GM04503 (cell line): ENCODE data around the gene MUC13.

Experiments used
- DNase-seq: peaks from one replicate; pipeline ENCODE4 v3.0.0-alpha.2; 2012; ENCODE audit warnings: low read depth

The MUC13 gene

DNA sequence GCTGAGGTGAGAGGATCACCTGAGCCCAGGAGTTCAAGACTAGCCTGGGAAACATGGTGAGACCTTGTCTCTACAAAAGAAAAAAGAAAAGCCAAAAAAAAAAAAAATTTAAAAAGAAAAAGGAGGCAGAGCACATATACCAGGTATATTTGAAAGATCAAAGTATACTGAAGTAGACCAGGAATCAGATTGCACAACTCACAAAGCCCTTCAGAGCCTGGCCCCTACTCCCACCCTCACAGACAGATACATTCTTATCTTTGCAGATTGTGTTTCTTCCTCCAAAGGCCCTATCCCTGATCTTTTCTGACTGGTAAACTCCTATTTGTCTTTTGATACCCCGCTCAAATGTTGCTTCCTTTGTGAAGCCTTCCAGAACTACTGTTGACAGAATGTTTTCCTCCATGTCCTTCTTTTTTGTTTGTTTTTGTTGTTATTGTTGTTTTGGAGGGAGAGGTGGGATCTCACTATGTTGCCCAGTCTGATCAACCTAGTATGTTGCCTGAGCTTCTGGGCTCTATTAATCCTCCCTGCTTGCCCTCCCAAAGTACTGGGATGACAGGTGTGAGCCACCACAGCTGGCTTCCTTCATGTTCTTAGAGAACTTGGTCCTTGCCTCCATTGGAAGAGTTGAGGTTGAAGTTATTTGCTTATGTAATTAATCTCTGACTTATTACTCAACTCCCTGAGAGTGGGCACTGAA, 37.6 kb downstream of the MUC13 start:
- no peak for DNase-seq

DNA sequence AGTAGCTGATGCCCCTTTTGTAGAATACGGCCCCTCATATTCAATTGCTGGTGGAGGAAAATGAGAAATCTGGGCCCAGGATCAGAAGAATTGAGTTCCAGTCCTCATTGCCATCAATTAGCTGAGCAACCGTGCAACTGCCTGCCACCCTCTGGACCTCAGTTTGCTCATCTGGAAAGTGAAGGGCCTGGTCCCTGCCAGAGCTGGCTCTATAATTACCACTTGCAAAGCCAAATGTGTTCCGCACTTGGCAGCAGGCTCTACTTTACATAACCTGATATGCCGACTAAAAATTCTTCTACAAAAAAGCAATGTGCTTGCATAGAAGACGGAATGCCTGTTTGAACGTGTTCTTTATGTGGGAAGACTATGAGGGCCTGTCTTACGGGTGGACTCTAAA, 38.8 kb downstream of the MUC13 start:
- DNase-seq = no peak

DNA sequence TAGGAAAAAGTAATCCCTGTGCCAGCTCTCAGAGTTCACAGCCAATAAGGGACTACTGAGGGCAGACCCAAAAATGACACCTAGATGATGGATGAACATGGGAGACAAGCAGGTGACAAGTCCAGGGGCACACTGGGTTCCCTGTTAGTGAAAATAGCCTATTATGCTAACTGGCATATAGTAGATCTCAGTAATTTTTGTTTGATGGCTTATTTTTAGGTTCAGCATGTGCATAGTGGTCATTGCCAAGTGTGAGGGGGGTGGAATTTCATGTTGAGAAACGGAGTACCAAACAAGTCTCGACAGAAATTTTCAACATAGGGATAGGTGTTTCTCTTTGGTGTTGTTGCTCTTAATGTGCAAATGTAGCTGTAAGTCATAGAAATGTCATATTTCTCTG, 41.0 kb downstream of the MUC13 start:
- DNase-seq = no peak

DNA sequence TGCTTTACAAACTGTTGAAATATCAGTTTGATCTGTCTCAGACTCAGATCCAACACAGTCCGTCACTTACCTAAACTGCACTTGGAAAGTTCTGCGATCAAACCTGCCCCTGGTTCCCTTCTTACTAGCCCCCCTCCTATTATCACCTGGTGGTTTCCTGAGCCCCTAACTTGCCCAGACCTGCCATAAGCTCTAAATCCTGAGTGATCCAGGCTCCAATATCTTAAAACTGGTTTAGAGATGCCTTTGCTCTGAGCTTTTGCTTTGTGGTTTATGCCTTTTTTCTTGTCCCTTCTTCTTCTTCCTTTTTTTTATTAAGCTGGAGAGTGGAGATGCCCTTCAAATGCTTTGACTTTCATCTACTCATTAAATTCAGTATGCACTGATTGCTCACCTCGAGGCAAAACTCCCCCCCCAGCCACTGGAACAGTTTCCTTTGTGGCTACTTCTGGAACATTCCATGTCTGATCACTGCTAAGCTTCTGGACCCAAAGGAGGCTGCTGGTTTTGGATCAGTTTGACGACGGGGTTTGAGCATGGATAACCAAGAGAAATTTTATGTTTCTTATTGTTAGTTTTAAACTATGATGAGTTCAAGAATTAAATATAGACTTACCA, 43.9 kb downstream of the MUC13 start:
- no peak for DNase-seq

DNA sequence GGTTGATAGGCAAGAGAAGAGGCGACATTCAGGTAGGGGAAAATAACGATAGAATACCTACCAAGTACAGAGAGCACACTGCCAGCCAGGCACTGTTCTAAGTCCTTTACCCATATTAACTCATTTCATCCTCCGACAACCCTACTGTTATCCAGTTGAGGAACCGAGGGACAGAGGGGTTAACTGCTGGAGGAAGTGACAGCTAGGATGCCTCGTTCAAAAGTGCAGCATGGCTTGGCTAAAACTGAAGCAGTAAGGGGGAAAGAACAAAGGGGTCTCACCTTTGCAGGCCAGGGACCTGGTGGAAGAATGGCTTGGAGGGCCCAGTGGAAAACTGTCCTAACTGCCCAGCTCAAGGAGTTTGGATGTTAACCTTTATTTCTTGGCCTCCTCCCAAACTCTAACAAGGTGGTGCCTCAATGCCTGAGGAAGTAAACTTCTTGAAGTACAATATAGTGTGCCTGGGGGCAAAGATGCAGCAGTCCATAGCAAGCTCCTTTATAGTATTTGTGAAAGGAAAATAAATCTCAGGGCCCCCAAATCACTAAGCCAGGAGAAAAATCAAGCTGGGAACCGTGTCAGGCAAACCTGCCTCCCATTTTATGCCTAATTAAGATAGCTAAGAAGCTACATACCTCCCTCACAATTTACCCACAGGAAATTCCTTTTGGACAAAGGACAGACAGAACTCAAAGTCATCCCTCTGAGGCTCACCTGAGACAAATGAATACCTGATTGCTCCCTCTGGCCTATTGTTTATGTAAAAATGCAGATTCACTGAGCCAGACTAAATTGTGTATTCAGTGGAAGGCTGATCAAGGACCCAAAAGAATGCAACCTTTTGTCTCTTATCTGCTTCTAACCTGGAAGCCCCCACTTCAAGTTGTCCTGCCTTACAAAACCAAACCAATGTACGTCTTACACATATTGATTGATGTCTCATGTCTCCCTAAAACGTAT, 45.8 kb downstream of the MUC13 start:
- DNase-seq = no peak

DNA sequence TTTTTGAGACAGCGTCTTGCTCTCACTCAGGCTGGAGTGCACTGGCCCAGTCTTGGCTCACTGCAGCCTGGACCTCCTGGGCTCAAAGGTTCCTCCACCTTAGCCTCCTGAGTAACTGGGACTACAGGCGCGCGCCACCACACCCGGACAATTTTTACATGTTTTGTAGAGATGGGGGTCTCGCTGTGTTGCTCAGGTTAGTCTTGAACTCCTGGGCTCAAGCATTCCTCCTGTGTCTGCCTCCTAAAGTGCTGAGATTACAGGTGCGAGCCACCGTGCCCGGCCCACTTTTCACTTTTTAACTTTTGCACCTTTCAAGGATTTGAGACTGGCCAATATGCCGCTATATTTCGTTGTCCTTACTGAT, 46.6 kb downstream of the MUC13 start:
- DNase-seq = no peak

DNA sequence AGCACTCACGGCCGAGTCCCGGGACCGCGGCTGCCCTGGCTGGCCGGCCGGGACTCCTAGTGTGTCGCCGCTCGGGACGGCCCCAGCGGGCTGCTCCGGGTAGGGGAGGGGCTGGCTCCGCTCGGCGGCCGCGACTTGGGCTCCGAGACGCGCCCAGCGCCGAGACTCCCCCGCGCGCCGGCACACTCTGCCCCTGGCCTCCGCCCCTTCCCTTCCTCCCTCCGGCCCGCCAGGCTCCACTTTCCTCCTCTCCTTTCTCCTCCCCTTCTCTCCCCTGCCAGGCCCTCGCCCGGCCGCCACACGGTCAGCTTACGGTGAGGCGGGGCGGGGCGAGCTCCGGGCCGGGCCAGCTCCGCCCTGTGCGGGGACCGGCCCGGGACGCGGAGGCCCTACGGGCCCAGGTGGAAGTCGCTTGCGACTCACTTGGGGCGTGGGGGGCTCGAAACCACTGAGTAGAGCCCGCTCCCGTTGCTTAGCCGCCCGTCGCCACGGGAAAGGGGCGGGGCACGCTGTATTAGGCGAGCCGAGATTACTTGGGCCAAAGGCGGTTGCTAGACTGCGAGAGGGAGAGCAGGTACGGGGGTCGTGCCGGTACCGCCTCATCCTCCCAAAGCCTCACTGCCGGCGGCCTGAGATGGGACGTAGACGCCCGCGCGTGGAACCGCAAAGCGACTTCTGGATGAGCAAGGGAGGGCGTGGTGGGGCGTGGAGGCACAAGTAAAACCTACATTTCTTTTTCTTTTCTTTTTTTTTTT, 47.2 kb downstream of the MUC13 start, which contains the start of gene ITGB5:
Gene ITGB5 (minus strand): TSS at position 189 of the 755 bp plus-strand sequence. CDS start 365 bp downstream, outside the sequence.
- peak; percentile 43 for DNase-seq

DNA sequence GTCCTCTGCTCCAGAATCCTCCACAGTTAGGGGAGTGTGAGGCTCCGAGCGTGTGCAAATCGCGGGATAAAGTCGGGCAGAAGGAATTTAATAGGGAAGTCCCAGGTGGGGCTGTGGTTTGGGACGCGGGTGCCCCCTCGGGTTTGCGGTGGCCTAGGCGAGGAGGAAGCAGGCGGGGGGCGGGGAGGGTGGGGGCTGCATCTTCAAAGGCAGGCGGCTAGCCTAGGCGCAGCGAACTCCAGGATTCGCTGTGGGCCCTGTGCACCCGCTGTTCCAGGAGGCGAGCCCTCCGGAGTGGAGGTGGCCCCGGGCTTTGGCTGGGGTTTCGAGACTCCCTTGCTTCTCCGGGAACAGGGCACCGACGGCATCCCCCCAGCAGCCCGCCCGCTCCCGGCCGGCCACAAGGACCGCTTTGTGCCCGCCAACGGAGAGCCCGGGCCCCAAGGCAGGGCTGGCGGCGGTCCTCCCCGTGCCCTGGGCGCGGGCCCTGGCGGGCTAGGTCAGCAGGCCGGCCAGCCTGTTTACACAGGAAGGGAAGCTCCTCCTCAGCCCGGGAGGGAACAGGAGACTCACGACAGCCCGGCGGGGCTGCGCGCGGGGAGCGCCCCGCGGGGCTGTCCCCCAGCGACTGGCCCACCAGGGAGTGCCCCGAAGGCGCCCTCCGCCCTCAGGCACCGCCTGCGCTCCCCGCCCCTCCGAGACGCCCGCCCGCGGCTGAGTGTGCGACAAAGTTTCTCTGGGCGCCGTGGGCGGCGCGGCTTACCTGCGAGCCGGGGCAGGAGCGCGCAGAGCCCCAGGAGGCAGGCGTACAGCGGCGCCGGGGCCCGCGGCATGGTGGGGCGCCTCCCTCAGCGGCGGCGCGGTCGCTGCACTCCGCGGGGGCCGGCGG, 48.1 kb downstream of the MUC13 start:
- no peak for DNase-seq

DNA sequence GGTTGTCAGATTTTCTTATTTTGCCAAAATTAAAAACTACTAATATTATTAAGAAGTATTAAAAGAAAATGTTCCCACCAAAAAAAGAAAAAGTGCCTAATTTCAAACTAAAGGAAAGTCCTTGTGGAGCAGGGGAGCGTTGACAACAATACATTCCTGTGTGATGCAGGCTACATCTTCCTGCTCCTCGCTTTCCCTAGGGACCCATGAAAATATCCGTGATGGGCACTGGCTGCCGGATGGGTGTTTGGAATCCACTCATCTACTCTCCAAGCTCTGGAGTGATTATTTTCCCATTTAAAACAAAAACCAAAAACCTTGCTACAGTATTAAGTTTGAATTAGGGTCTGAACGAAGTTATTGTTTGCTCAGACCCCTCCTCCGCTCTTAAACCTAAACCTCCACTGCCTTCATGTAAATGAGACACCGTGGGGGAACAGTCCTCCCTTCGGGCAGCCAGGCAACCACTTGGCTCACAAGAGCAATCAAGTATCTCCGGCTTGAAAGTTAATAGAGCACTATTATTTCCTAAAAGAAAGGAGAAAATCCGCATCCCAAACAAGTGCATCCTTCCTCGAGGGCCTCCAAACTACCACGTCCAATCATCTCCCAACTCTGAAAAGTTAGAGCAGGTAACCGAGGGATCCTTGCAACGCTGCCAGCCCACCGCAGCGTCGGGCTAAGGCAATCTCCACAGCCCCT, 48.9 kb downstream of the MUC13 start:
- DNase-seq = peak; percentile 61

DNA sequence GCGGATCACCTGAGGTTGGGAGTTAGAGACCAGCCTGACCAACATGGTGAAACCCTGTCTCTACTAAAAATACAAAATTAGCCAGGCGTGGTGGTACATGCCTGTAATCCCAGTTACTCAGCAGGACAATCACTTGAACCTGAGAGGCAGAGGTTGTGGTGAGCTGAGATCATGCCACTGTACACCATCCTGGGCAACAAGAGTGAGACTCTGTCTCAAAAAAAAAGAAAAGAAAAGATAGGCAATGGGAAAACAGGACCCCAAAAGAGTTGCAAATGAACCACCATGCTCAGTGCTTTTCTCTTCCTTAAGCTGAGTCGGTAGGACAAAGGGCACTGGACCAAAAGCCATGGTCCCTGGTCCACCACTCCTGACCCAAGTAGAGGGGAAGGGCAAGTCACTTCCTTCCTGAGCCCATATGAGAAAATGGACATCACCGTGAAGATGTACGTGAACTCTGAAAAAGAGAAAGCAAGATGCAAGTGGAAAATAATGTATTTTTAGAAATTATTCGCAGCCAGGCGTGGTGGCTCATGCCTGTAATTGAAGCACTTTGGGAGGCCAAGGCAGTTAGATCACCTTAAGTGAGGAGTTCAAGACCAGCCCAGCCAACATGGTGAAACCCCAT, 50.0 kb downstream of the MUC13 start:
- no peak for DNase-seq

DNA sequence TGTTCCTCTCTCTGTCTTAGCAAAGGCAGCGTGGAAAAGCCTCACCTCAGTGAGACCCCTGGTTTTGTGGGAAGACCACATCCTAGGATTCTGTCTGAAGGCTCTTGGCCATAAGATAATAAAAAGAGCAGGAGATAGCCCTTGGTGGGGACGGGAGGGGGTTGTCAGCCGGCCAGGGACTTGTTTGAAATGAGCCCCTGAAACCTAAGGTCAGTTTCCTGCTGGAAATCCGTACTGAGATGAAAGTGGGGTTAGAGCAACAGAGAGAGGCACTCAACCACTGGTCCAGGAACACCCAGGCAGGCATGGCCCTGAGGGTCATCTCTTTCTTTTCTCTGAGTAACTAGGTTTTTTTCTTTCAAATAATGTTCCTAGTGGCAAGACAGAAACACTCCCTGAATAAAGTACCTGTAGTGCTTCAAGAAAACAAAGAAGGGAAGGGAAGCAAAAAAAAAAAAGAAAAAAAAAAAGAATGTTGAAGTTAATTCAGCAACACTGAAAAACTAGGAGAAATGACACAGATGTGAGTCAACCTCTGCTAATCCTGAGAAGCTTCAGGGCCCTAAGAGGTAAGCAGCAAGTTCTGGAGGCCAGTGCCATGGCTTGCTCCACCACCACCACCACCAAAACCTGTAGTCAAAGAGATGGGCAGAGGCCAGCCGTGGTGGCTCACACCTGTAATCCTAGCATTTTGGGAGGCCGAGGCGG, 50.6 kb downstream of the MUC13 start:
- DNase-seq = no peak

DNA sequence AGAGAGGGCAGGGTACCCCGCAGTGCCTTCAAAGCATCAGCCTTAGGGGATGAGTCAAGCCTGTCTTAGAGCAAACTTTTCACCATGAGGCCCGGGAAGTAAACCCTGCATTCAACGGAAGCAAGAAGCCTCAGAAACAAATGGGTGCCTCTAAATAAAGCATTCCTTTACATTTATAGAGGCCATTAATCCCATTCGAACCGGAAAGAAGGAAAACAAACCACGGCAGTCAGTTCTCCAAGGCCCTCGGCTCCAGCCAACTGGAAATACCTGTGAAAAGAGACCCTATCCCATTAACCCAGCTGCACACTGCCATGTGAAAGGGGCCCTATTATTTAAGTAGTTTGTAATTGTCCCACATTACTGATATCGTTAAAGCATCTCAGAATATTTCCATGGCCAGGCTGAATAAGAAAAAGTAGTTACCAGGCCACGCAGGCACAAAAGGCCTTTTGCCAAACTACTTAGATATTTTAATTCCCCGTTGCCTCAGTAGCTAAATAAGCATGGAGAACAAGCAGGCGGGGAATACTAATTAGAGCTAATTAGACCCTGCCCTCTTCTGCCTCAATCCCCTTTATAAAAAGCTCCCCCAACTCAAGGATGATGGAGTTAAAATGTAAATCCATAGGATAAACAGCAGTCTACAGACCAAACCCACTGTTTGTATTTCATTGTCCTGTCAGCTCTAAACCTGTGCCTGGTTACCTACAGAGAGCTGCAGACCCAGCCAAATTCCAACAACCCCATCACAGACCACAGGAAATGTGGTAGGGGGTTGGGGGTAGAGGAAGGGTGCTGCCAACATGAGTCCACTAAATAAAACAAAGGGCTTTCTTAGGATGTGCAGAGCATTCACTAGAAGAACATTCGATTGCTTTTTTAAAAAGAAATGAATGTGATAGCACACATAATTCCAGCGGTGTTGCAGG, 51.5 kb downstream of the MUC13 start:
- DNase-seq = no peak

DNA sequence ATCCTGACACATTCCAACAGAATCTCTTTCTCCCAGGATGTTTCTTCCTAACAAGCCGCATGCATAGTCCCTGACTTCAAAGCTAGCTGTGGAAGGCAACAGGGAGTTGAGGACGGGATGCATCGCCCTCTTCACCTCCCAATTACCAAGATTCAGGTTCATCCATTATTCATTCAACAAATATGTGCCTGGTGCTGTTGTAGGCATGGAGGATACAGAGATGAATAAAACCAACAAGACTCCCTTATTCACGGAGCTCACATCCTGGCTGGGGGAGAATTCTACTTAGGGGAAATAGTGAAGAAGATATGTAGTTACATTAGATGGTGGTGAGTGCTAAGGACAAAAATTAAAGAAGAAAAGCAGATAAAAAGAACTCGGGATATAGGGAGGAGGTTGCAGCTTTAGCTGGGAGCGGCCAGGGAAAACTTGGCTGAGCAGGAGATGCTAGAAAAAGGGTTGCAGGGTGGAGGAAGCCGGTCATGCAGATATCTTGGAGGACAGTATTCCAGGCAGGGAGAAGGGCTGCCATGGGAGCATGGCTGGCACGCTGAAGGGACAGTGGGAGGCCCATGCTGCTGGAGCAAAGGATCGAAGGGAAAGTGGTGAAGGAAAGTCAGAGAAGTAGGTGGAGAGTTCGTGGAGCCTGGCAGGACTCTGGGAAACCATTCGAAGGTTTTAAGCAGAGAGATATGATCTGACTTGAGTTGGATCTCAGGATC, 52.4 kb downstream of the MUC13 start:
- DNase-seq = no peak

DNA sequence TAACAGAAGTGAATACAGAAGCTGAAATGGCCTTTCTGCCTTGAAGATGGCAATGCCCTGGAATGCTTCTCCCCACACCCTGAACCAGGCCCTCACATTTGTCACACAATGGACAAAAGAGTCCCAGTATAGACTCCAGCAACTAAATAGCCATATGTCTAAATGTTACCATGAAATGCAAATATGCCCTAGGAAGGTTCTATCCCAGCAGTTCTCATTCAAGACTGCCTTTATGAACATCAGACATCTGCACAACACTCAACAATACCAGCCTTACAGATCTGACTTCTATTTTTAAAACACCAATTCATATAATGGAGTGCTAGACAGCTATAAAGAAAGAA, 55.2 kb downstream of the MUC13 start:
- no peak for DNase-seq

DNA sequence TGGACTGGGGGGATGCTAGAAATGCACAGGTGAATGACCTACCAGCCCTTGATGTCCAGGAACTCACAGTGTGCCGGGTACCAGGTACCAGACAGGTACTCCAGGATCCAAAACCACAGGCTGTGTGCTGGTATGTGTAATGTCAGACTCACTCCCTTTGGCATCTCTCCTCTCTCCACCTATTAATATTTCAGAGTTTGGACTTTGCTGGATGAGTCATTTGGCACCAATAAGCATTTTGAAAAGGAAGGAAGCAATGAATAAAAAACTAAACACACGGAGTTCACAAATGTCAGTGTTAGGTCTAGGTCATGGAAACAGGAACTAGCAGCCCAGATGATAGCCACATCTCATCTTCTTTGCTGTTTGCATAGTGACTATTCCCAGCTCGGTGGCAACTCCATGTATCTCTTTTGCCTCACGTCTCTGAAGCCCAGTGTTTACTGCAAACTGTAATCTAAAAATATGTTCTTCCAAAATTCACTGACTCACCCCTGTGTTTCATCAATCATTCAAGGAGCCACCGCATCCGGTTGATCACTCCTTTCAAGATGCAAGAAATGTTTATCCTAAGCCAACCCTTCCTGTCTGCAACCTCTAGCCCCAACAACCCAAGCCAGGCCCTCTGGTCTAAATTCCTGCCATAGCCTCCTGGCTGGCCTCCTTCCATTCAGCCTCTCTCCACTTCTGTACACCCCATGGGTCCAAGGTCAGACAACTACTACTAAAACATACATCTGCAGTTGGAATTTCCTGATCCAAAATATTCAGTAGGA, 55.8 kb downstream of the MUC13 start:
- peak; percentile 96 for DNase-seq

DNA sequence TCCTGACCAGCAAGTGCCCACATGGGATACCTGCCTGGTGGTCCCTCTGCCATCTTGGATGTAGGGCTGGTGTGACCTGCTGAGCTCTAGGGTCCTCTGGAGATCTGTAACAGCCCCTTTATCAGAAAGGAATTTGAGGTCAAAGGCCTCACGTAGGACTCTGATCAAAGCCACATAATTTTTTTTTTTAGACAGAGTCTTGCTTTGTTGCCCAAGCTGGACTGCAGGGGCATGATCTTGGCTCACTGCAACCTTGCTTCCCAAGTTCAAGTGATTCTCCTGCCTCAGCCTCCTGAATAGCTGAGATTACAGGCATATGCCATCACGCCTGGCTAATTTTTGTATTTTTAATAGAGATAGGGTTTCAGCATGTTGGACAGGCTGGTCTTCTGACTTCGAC, 56.9 kb downstream of the MUC13 start:
- DNase-seq = no peak

DNA sequence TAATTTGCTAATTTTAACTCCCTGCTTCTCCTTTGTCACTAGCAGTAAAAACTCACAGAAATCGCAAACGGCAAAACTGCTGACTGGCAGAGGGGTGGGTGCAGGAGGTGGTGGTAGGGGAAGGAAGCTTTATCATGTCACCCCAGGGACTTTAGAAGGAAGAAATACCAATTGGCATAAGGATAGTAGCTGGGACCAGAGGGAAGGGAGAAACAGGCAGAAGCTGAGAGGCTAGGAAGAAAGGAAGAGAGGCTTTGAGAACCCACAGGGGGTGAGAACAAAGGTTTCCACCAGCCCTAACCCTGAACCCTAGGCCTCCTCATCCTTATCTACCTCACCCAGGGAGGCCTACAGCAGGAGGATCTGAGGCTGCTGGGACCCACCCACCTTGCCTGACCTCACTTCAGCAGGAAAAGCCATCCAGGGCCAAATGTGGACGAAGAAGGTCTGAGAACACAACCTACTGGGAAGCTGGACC, 58.1 kb downstream of the MUC13 start:
- DNase-seq = no peak
